Parathyroid adenoma (tissue), 2 donors: ENCODE measurements around the gene PDZRN3.

Experiments
- H2AFZ ChIP-seq: fragments of 300-600 bp; sonication (generic); one replicate; pipeline ENCODE4 v1.7.0; 2017; ENCODE audit warnings: antibody characterized with exemption, mild to moderate bottlenecking
- H3K27ac ChIP-seq: fragments of 300-600 bp; sonication (generic); one replicate; pipeline ENCODE4 v1.7.0; 2017
- H3K27me3 ChIP-seq: fragments of 300-600 bp; sonication (generic); one replicate; pipeline ENCODE4 v1.7.0; 2017; ENCODE audit warnings: low read length; ENCODE audit not compliant: control insufficient read depth, insufficient read depth
- H3K36me3 ChIP-seq: fragments of 300-600 bp; sonication (generic); one replicate; pipeline ENCODE4 v1.7.0; 2017; ENCODE audit warnings: low read length; ENCODE audit not compliant: control insufficient read depth, insufficient read depth
- H3K4me1 ChIP-seq: fragments of 300-600 bp; sonication (generic); one replicate; pipeline ENCODE4 v1.7.0; 2017; ENCODE audit warnings: control low read depth
- H3K4me2 ChIP-seq: fragments of 300-600 bp; sonication (generic); one replicate; pipeline ENCODE4 v1.7.0; 2017; ENCODE audit warnings: low read length
- H3K4me3 ChIP-seq: fragments of 300-600 bp; sonication (generic); one replicate; pipeline ENCODE4 v1.7.0; 2017; ENCODE audit warnings: low read depth, low read length
- H3K79me2 ChIP-seq: fragments of 300-600 bp; sonication (generic); one replicate; pipeline ENCODE4 v1.7.0; 2017; ENCODE audit warnings: control low read depth
- H3K9ac ChIP-seq: fragments of 300-600 bp; sonication (generic); one replicate; pipeline ENCODE4 v1.7.0; 2017; ENCODE audit warnings: mild to moderate bottlenecking
- H3K9me3 ChIP-seq: fragments of 300-600 bp; sonication (generic); one replicate; pipeline ENCODE4 v1.7.0; 2017; ENCODE audit warnings: low read length; ENCODE audit not compliant: control insufficient read depth
- TF ChIP-seq, protein P1 (sequence below): fragments of 300-600 bp; sonication (generic); IDR thresholded peaks from one replicate; pipeline ENCODE4 v1.7.0; 2017; ENCODE audit warnings: antibody characterized with exemption, mild to moderate bottlenecking
- donor health status: primary hyperparathyroidism.

Gene PDZRN3

DNA sequence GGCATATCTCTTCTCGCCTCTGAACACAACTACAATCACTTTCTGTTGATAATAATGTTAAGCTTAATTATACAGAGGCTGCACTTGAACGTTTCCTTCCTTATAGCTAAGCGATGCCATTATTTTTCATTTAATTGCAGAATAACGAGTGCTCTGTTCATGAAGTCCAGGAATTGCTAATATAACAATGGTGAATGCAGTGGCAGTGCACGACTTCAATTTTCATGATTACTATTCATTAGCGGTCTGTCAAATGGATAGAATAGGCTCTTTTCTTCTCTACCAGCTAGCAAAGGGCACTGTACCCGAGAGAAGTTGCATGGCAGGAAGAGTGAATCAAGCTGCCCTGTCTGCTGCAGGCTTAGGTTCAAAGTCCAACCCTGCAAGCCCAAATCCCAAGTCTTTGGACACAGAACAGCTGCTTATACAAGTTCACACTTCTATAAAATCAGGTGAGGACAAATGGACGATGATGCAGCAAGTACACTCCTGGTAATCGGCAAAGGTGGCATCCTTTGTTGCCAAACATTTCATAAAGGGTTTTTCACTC is 75.6 kb downstream of the PDZRN3 start:
- Histone ChIP-seq H3K4me2 (no peak overlapping the region), H3K27ac (no peak overlapping the region), H3K27me3 (no peaks in the 10 kb centered on the region), H3K4me3 (no peak overlapping the region), H3K9ac (no peak overlapping the region), H2AFZ (no peak overlapping the region), H3K36me3 (no peaks in the 10 kb centered on the region), H3K4me1 (no peaks in the 10 kb centered on the region), H3K79me2 (no peaks in the 10 kb centered on the region), H3K9me3 (no peaks in the 10 kb centered on the region)
- TF ChIP-seq, protein P1, sequence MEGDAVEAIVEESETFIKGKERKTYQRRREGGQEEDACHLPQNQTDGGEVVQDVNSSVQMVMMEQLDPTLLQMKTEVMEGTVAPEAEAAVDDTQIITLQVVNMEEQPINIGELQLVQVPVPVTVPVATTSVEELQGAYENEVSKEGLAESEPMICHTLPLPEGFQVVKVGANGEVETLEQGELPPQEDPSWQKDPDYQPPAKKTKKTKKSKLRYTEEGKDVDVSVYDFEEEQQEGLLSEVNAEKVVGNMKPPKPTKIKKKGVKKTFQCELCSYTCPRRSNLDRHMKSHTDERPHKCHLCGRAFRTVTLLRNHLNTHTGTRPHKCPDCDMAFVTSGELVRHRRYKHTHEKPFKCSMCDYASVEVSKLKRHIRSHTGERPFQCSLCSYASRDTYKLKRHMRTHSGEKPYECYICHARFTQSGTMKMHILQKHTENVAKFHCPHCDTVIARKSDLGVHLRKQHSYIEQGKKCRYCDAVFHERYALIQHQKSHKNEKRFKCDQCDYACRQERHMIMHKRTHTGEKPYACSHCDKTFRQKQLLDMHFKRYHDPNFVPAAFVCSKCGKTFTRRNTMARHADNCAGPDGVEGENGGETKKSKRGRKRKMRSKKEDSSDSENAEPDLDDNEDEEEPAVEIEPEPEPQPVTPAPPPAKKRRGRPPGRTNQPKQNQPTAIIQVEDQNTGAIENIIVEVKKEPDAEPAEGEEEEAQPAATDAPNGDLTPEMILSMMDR = no peak

DNA sequence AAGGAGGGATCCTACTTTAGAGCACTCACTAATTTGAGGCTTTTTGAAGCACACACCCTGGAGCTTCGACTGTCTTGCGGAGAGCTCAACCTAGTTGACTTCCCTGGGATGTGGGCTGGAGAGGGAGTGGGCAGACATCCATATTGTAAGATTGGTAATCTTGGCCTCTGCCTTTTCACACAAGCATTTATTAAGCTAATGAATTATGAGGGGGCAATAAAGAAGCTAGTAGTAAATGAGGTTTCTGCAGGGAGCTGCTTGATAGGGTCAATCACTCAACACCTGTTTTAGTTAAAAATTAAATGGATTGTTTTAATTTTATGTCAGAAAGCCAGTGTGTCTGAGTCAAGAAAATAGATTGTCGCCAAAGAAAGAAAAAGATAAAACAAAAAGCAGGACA is 76.3 kb downstream of the PDZRN3 start:
- no peaks in the 10 kb centered on the region for H3K79me2 ChIP-seq
- no peaks in the 10 kb centered on the region for H3K36me3 ChIP-seq
- H3K4me2 ChIP-seq = no peak overlapping the region
- no peaks in the 10 kb centered on the region for H3K27me3 ChIP-seq
- H3K9ac ChIP-seq = no peak overlapping the region
- H3K9me3 ChIP-seq = no peaks in the 10 kb centered on the region
- no peaks in the 10 kb centered on the region for H3K4me1 ChIP-seq
- no peak overlapping the region for H3K27ac ChIP-seq
- no peak overlapping the region for H2AFZ ChIP-seq
- TF ChIP-seq, protein P1 = no peak
- no peak overlapping the region for H3K4me3 ChIP-seq

DNA sequence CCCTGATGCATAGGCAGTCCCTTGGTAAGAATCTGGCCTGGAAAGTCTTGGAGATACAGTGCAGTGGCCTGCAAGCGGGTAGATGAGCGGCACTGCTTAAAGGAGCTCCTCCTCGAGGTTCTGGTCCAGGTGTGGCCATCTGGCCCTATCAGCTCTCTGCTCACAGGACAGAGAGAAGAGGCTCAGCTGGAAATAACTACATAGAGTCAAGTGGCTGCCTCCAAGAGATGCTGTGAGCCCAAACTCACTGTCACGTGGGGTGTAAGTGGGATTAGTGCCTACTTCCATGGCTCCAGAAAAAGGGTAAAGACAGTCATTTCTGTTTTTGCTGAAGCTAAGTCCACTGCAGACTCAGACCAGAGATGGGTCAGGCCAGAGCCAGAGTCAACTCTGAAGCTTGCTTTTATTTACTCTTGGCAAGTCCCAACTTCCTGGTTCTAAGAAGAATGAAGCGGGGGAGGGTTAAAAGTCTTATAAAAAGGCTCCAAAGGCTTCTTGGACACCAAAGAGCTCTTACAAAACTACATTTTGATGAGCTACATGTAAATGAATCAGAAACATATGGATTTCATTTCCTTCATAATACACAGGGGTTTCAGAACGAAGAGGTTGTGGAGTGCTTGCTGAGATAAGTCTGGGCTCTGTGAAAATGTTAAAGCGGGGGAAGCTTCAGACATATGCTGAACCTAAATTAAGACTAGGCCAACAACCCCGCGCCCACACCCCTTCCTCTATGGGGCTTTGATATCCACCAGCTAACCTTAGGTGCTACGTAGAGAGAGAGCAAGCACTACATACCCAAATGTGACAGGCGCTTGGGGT is 77.1 kb downstream of the PDZRN3 start:
- Histone ChIP-seq H3K9me3 (no peaks in the 10 kb centered on the region), H3K9ac (no peak overlapping the region), H3K4me1 (no peaks in the 10 kb centered on the region)

DNA sequence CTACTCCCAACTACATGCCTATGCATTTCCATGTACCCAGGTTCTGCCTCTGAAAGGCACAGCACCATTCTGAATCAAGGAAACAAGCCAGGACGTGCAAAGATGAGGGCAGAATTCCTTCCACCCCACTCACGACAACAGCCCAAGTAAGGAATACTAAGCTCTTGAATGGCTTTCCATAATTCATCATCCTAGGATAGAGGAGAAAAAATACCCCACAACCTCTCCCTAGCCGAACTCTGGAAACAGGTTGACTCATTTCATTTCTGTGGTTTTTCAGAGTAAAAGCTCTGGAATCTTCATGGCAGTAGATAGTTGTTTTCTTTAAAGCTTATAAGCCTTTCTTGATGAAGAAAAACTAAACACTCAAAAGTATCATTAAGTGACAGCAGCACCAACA is 77.8 kb downstream of the PDZRN3 start:
- no peak overlapping the region for H3K27ac ChIP-seq
- H3K4me1 ChIP-seq = no peaks in the 10 kb centered on the region
- no peaks in the 10 kb centered on the region for H3K36me3 ChIP-seq
- H3K9ac ChIP-seq = no peak overlapping the region
- no peaks in the 10 kb centered on the region for H3K27me3 ChIP-seq
- TF ChIP-seq, protein P1 = no peak
- no peak overlapping the region for H2AFZ ChIP-seq
- H3K9me3 ChIP-seq = no peaks in the 10 kb centered on the region
- H3K4me2 ChIP-seq = no peak overlapping the region
- no peaks in the 10 kb centered on the region for H3K79me2 ChIP-seq
- H3K4me3 ChIP-seq = no peak overlapping the region

More for the DNA sequence above, 77.1 kb downstream of the PDZRN3 start:
- Histone ChIP-seq H3K4me2 (no peak overlapping the region), H3K27ac (no peak overlapping the region), H3K36me3 (no peaks in the 10 kb centered on the region), H3K79me2 (no peaks in the 10 kb centered on the region), H3K27me3 (no peaks in the 10 kb centered on the region), H3K4me3 (no peak overlapping the region), H2AFZ (no peak overlapping the region)
- TF ChIP-seq, protein P1 = no peak
